Measurements from ENCODE around the gene AP3B1.

GRCh38 chr5:78060421-78060820 is 234.1 kb downstream of the AP3B1 start:
- no peak for TF ChIP-seq CTCF (IDR thresholded peaks at IDR 0.05)
- no peak for TF ChIP-seq POLR2A (IDR thresholded peaks at IDR 0.05)
